ENCODE results near the gene AGR2. TPM values are rescaled to one million over a fixed set of nuclear protein-coding genes. Genes with fewer than 3 reads are reported as not detected.
A peak's percentile ranks its signal among the peaks of the same experiment; 100 is the strongest.
"Not testable (repeated sequence)": the region's sequence is repeated elsewhere in the genome, so short reads cannot be mapped to it uniquely, and the experiment has no call there.

The AGR2 gene
- total RNA-seq (ENCODE audit: low replicate concordance) = 116 and 179 TPM in 2 replicates
- long read RNA-seq, transcript AGR2-203 (8 exons, 1,778 nt) = major isoform, 381 of 481 reads
- long read RNA-seq, partial matches to known transcripts = 8 of 481 reads
- long read RNA-seq, other reads (novel, unspliced or antisense) = 92 of 481 reads

DNA sequence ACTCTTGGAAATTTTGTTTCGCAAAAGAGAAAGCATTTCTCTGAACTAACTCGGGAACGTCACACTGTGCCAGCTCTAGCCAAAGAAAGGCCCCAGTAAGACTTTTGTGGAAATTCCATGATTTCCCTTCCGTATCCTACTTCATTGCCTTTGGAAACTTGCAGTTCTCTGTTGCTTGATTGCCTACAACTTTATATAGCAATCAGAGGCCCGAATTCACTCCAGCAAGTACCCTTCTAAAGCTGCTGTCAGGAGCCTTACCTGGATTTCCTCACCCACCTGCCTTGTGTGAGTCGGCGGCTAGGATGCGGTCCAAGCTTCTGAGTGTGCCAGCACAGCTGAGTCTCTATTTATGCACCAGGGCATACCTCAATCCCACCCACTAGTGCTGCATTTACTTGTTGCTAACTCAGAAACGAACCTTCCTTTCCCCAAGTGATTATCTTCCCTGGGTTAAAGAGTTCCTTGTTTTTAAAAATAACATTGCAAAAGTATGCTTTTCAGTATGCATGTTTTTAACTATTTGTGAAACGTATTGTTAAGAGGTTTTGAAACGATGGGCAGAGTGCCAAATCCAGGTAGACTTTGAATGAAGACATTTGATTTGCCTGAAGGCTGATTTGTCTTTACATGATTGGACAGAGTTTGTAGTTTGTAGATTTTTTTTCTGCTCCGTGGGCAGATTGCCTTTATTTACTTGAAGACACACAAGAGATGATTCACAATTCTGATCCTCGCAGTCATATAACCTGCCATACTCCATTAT, at the start of gene AGR2:
Gene AGR2, minus strand, starts transcription at position 326 of the 766 bp plus-strand sequence. CDS start 3,203 bp downstream, outside the sequence.
- H3K9me3 Mint-ChIP-seq = peaks cover 4% of the 10 kb centered on the region
- H3K27me3 Mint-ChIP-seq = no peaks in the 10 kb centered on the region
- no peak for DNase-seq (ENCODE audit: extremely low spot score, unreplicated experiment)
- H3K4me3 Mint-ChIP-seq = peak within 1 kb of the TSS; percentile 61
- peaks cover 14% of the 10 kb centered on the region for H3K4me1 Mint-ChIP-seq (ENCODE audit: unreplicated experiment)
- peaks cover 4% of the 10 kb centered on the region for H3K36me3 Mint-ChIP-seq
- peak within 1 kb of the TSS; percentile 72 for H3K27ac Mint-ChIP-seq
- TF ChIP-seq, protein P1, sequence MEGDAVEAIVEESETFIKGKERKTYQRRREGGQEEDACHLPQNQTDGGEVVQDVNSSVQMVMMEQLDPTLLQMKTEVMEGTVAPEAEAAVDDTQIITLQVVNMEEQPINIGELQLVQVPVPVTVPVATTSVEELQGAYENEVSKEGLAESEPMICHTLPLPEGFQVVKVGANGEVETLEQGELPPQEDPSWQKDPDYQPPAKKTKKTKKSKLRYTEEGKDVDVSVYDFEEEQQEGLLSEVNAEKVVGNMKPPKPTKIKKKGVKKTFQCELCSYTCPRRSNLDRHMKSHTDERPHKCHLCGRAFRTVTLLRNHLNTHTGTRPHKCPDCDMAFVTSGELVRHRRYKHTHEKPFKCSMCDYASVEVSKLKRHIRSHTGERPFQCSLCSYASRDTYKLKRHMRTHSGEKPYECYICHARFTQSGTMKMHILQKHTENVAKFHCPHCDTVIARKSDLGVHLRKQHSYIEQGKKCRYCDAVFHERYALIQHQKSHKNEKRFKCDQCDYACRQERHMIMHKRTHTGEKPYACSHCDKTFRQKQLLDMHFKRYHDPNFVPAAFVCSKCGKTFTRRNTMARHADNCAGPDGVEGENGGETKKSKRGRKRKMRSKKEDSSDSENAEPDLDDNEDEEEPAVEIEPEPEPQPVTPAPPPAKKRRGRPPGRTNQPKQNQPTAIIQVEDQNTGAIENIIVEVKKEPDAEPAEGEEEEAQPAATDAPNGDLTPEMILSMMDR (conservative IDR thresholded peaks at IDR 0.05) = no peak

DNA sequence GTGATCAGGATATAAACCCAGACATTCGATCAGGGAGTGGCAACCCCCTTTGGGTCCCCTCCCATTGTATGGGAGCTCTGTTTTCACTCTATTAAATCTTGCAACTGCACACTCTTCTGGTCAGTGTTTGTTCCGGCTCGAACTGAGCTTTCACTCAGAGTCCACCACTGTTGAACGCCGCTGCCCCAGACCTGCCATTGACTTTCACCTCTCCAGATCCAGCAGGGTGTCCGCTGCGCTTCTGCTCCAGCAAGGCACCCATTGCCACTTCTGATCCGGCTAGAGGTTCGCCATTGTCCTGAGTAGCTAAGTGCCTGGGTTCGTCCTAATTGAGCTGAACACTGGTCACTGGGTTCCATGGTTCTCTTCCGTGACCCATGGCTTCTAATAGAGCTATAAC, 48.4 kb upstream of the AGR2 start:
- not testable (repeated sequence) for H3K27ac Mint-ChIP-seq; DNase-seq (ENCODE audit: extremely low spot score, unreplicated experiment); H3K4me3 Mint-ChIP-seq; H3K27me3 Mint-ChIP-seq; H3K4me1 Mint-ChIP-seq (ENCODE audit: unreplicated experiment); H3K9me3 Mint-ChIP-seq; H3K36me3 Mint-ChIP-seq

DNA sequence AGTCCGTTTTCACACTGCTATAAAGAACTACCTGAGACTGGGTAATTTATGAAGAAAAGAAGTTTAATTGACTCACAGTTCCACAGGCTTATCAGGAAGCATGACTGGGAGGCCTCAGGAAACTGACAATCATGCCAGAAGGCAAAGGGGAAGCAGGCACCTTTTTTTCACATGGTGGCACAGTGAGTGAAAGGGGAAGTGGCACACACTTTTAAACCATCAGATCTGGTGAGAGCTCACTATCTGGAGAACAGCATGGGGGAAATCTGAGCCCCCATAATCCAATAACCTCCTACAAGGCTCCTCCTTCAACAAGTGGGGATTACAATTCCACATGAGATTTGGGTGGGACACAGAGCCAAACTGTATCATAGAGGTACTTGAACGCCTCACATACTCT, 47.0 kb upstream of the AGR2 start:
- TF ChIP-seq, protein P1 (conservative IDR thresholded peaks at IDR 0.05) = no peak
- Mint-ChIP-seq H3K27me3 (no peaks in the 10 kb centered on the region), H3K4me1 (ENCODE audit: unreplicated experiment) (peaks cover 11% of the 10 kb centered on the region), H3K4me3 (no peak overlapping the region), H3K27ac (no peak overlapping the region), H3K9me3 (no peaks in the 10 kb centered on the region), H3K36me3 (no peaks in the 10 kb centered on the region)
- DNase-seq (ENCODE audit: extremely low spot score, unreplicated experiment) = no peak

DNA sequence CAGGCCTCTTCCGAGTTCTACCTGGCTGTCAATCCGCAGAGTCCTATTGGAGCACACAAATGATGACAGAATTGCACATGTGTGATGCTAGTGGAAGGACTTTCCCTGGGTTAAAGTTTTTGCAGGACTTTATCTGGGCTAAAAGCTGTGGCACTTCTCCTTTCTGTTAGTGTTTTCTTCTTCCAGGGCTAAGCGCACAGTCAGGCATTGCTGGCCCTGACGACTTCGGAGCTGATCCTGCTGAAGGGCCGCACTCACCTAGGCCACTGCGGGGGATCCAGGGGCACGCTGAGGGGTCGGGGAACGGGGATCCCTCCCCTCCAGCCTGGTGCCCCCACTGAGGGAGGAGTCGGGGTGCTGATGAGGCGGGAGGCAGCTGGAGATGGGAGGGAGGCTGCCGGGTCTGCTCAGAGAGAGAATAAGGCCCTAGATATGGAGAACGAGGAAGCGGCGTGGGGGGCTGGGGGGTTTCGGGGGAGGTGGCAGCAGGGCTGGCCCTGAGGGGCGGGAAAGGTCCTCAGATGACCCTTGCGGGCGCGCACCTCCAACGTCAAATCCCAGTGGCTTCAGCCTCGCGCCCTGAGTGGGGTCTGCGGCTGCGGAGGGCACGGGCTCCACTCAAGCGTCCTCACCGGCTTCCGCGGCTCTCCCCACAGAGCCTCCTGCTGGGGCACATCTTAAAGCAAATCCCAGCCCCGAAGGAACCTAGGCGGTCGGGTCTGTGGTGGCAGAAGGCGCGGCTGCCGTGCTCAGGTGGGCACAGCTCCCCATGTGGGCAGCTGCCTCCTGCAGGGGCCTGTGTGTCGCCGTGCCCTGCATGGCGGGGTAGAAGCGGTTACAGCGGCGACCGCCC, 46.0 kb upstream of the AGR2 start:
- no peak for DNase-seq (ENCODE audit: extremely low spot score, unreplicated experiment)
- Mint-ChIP-seq H3K36me3 (no peaks in the 10 kb centered on the region), H3K27ac (no peak overlapping the region), H3K9me3 (no peaks in the 10 kb centered on the region), H3K27me3 (no peaks in the 10 kb centered on the region), H3K4me3 (no peak overlapping the region), H3K4me1 (ENCODE audit: unreplicated experiment) (peaks cover 19% of the 10 kb centered on the region)
- TF ChIP-seq, protein P1 (conservative IDR thresholded peaks at IDR 0.05) = no peak

DNA sequence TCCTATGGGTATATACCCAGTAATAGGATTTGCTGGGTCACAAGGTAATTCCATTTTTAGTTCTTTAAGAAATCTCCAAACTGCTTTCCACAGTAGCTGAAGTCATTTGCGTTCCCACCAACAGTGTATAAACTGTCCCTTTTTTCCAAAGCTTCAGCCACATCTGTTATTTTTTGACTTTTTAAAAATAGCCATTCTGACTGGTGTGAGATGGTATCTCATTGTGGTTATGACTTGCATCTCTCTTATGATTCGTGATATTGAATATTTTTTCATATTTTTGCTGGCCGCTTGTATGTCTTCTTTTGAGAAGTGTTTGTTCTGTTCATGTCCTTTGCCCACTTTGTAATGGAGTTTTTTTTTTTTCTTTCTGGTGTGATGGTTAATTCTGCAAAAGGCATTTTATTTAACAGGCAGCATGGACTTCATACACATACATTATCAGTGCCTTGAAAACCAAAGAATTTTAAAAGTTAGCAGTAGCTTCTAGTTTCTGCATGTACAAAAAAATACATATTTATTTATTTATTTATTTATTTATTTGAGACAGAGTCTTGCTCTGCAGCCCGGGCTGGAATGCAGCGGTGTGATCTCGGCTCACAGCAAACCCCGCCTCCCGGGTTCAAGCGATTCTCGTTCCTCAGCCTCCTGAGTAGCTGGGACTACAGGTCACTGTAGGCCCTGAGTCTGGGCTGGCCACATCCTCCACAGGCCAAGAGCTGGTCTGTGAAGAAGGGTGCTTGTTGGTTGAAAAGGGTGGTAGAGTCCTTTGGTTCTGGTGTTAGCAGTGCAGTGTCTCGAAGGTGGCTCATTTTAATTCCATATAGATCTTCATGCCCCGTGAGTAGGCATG, 44.7 kb upstream of the AGR2 start:
- peak overlapping the region; percentile 17 for H3K27ac Mint-ChIP-seq
- H3K4me3 Mint-ChIP-seq = no peak overlapping the region
- no peaks in the 10 kb centered on the region for H3K27me3 Mint-ChIP-seq
- no peak for DNase-seq (ENCODE audit: extremely low spot score, unreplicated experiment)
- H3K9me3 Mint-ChIP-seq = no peaks in the 10 kb centered on the region
- no peaks in the 10 kb centered on the region for H3K36me3 Mint-ChIP-seq
- TF ChIP-seq, protein P1 (conservative IDR thresholded peaks at IDR 0.05) = no peak
- H3K4me1 Mint-ChIP-seq (ENCODE audit: unreplicated experiment) = peaks cover 19% of the 10 kb centered on the region
